C4-2B (cell line): ENCODE results near the gene OTUD6A.

Source experiments
- ZFX ChIP-seq: fragments of 450-650 bp; IDR thresholded peaks from 2 replicates; pipeline ENCODE4 v1.6.1; 2017
- TF ChIP-seq, protein P1 (sequence below): fragments of 450-650 bp; conservative IDR thresholded peaks from 2 replicates; pipeline ENCODE4 v1.5.1; 2017; ENCODE audit warnings: mild to moderate bottlenecking

DNA sequence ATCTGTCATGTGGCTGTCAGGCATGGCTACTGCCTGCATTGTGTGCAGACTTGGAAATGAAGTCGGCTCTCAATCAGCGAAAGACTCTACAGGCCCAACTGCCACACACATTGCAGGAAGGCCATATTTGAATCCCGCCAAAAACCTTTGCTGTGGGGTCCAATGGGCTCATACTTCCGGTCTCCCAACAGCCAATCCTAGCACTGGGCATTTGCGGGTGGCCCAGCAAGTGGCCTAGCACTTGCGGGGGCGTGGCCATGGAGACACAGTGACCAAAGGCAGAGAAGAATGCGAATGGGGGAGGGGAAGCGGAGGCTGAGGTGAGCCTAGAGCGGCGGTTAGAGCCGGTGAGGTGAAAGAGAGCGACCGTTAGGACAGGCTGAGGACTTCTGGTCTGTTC is at the start of gene OTUD6A:
- TF ChIP-seq, protein P1, sequence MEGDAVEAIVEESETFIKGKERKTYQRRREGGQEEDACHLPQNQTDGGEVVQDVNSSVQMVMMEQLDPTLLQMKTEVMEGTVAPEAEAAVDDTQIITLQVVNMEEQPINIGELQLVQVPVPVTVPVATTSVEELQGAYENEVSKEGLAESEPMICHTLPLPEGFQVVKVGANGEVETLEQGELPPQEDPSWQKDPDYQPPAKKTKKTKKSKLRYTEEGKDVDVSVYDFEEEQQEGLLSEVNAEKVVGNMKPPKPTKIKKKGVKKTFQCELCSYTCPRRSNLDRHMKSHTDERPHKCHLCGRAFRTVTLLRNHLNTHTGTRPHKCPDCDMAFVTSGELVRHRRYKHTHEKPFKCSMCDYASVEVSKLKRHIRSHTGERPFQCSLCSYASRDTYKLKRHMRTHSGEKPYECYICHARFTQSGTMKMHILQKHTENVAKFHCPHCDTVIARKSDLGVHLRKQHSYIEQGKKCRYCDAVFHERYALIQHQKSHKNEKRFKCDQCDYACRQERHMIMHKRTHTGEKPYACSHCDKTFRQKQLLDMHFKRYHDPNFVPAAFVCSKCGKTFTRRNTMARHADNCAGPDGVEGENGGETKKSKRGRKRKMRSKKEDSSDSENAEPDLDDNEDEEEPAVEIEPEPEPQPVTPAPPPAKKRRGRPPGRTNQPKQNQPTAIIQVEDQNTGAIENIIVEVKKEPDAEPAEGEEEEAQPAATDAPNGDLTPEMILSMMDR = no peak
- TF ChIP-seq ZFX = no peak
